HG03064 (cell line): ENCODE results near the gene TPRN.

Experiments
- ATAC-seq: cut with Tn5 transposase; IDR thresholded peaks from one replicate; pipeline ENCODE4 v1.9.1; 2021; ENCODE audit warnings: low read depth; ENCODE audit not compliant: unreplicated experiment

The TPRN gene

DNA sequence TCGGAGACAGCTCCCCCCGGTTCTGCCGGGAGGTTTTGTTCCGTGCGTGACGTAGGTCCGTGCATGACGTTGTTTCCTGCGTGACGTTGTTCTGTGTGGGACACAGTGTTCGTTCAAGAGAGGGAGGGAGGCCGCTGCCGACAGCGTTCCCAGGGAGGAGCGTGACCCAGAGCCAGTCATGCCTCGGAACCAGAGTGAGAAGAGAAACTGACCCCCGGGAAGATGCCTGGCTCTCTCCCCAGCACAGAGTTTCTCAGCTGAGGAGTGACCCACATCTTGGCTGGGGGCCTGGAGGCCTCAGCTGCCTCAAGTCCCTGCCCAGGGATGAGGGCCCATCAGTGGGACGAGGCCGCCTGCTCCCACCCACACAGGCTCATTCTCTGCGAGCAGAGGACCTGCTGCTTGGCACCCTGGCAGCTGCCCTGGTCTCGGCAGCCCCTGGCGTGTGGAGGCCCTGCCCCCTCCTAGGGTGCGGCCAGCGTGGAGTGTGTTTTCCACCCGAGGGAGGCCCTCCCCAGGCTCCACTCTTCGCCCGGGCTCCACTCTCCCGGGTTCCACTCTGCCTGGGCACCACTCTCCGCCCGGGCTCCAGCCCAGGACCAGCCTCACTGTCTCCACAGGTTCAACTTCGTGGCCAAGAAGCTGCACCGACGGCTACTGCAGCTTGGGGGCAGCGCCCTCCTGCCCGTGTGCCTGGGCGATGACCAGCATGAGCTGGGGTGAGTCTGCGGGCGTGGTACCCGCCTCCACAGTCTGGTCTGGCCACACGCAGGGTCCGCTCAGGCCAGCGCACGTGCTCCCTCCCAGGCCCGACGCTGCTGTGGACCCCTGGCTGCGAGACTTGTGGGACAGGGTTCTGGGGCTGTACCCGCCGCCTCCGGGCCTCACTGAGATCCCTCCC lies 12.9 kb upstream of the TPRN start:
- no peak for ATAC-seq

DNA sequence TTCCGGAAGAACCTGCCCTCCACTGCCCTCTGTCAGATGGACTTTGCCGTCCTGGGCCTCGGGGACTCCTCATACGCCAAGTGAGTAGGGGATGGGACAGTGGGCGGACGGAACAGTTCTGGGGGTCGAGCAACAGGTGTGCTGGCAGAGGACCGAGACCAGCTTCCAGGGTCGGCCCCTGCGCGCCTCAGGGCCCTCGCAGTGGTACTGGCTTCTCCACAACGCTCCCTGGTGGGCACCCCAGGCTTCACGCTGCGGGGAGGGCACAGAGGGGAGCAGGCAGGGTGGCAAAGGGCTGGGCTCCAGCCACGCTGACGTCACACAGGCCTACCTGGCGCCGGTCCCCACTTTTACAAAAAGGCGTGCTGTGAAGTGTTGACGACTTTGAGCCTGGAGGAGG lies 12.0 kb upstream of the TPRN start:
- no peak for ATAC-seq

DNA sequence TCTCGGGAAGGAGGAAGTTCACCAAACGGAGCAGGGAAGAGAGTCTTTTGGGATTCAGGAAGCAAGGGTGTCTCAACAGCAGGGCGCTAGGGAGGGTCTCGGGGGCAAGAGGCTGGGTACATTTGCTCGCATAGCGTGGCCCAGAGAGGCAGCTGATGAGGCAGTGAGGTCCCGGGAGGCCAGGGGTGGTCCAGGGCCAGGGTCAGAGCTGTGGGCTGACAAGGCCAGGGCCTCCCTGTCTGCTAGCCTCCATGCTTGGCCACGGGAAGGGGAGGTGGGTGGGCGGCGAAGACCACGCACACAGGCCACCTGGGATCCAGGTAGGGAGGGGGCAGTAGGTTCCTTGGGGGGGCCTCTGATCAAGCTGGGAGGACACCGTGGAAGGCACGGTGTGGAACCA lies 11.0 kb upstream of the TPRN start:
- ATAC-seq, result no peak

DNA sequence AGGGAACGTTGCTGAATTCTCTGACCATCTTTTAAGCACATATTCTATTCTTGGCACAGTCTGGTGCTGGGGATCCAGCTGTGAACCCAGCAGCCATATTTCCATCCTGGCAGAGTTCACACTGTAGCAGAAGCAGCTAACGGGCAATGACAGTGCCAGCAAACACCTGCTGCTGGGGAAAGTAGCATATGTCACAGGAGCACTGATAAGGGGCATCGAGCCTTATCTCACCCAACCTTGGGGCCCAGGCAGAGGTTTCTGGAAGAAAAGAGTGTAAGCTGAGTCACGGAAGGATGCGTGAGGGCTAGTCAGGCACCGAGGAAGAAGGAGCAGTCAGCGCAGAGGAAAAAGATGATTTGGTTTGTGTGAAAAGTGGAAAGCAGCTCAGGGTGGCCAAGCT lies 6.1 kb upstream of the TPRN start:
- ATAC-seq, result no peak

DNA sequence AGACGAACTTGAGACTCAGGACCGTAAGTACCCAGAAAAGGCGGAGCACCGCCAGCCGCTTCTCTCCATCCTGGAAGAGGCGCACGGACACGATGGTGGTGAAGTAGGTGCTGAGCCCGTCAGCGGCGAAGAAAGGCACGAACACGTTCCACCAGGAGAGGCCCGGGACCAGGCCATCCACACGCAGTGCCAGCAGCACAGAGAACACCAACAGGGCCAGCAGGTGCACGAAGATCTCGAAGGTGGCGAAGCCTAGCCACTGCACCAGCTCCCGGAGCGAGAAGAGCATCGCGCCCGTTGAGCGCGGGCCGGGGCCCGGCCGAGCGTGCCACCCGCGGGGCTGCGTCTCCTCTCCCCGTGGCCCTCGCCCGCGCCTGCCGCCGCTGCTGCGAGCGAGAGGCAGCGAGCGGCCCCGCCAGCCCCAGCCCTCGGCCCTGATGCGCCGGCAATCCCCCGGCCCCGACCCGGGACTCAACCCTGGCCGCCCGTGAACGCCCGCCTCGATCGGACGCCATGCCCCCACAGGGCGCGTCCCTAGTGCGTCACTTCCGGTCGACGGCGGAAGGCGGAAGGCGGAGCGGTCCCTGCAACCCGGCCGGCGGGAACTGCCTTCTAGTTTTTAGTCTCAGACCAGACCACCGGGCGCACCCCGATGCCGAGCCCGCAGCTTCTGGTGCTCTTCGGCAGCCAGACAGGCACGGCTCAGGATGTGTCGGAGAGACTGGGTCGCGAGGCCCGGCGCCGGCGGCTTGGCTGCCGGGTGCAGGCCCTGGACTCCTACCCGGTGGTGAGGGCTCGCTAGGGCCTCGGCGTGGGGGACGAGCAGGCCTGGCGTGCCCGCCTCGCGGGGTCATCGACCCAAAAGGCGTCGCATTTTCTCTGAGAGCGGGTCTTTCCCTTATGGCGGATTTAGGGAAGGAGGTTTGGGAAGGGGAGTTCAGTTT lies 4.9 kb upstream of the TPRN start, which contains the start of the genes NDOR1 and TMEM203:
NDOR1 (plus strand) TSS at position 575 of the 944 bp plus-strand sequence; CDS start at position 653, 78 bp downstream.
TMEM203 (minus strand) TSS at position 523 of the 944 bp plus-strand sequence; CDS start at position 289, 234 bp downstream.
- no peak for ATAC-seq

DNA sequence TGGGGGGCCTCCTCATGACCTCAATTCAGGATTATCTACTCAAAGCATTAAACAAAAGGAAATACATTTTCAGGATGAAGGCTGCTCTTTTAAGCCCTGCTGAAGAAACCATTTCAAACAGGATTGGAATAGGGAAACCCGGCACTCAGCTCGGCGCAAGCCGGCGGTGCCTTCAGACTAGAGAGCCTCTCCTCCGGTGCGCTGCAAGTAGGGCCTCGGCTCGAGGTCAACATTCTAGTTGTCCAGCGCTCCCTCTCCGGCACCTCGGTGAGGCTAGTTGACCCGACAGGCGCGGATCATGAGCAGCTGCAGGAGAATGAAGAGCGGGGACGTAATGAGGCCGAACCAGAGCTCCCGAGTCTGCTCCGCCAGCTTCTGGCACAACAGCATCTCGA lies 4.2 kb upstream of the TPRN start:
- ATAC-seq, result no peak

DNA sequence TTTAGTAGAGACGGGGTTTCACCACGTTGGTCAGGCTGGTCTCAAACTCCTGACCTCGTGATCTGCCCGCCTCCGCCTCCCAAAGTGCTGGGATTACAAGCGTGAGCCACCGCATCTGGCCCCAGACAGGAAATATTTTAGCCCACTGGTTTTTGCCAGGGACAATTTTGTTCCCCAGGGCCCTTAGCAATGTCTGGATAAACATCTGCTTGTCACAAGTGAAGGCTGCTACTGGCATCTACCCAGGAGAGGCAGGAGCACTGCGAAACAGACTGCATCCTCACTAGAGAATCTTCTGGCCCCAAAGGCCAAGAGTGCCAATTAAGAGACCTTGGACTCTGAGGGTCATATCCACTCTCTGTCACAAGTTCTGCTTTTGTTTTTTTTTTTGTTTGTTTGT lies 2.4 kb upstream of the TPRN start:
- no peak for ATAC-seq

DNA sequence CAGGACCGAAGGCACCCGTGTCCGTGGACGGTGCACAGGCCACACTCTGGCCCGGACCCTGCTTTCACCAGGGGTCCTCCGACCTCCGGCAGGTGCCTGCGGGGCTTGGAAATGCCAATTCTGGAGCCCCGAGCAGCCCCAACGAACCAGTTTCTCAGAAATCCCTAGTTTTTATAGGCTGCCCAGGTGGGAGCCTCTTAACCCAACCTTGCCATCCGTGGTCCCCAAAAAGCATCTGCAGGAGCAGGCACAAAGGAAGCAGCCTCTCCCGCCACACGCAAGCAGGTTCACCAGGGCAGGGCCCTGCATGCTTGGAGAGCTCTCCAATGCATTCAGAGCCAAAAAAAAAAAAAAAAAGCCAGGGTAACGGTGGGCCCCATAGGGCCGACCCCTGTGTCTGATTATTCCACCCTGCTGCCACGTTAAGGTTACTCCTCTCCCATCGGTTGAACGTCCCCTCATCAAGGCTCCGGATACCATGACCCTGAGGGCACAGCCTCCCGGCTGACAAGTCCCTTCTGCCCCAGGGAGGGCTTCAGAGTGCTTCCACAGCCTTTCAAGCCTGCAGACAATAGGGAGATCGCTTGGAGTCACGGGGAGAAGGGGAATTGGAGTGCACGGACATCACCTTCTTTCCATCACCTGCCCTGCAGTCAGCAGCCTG lies 796 bp upstream of the TPRN start:
- ATAC-seq, result no peak

DNA sequence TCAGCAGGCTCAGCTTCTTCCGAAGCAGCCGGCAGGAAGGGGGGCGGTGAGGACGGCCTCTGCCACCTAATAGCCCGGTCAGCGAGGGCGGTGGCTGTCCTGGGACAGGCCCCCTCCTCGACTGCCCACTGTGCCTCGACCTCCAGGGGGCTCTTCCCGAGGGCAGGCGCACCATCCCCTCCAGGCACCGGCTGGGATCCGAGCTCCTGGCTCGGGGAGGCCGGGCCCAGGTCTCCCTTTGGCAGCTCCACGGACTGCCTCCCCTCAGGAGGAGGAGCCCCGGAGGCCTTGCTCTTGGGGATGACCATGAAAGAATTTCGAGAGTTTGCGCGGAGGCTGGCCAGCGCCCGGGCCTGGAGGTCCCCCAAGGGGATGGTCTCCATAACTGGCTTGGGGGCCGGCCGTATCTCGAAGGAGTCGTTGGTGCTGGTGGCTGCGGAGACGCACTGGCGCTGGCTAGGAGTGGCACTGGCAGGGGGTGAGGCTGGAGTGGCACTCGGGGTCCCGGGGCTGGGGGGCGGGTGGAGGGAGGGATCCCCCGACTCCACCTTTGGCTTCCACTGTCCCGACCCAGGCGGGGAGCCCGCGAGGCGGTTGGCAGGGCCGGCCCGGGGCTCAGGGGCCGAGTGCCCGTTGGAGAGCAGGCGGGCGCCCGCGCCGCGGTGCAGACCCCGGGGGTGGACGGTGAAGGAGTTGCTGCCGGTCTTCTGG lies 975 bp downstream of the TPRN start:
- no peak for ATAC-seq

DNA sequence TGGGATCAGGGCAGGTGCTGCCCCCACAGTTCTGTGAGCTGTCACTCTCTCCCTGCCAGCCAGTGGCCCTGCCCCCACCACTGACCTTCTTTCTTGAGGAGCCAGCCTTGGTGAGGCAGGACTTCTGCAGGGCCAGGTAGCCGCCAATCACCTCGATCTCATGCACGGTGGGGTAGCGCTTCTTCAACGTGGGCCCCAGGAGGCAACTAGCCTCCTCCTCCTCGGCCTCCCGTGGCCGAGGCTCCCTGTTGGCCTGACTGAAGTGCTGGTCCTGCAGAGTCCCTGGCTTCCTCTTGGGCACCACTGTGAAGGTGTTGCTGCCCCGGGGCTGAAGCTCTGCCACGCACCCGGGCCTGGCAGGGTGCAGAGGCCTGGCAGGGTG lies 1.6 kb downstream of the TPRN start:
- ATAC-seq, result no peak

DNA sequence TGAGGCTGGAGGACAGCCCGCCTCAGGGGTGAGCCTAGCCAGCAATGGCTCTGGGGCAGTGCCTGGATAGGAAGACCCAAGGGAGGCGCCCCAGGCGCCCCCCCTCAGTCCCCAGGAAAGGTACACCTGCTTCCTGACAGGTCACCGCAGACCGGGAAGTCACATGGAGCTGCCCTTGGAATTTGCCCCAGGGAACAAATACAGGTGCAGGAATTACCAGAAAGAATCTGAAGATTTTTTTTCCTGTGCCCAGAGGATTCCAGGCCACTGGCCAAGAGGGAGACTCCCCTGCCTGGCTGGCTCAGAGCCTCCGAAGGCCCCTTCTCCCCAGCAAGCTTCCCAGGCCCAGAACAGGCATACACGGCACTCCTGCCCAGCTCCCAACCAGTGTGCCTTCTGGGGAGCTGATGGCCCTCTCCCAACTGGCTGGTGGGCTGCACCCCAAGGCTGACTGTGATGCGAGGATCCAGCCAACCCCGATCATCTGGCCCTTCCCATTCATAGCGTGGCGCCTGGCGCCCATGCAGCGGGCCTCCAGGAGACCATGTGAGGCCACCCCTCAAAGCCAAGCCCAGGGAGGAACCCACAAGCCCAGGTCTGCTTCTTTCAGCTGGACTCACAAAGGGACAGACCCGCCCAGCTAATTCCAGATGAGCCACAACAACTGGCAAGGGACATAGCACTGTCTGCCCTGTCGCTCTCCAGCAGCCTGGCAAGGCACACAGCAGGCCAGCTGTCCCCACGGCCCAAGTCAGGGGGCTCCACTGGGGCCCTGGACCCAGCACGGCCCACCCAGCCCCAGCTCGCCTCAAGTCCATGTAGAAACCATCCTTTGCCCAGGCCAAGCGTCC lies 2.3 kb downstream of the TPRN start:
- ATAC-seq, result no peak

DNA sequence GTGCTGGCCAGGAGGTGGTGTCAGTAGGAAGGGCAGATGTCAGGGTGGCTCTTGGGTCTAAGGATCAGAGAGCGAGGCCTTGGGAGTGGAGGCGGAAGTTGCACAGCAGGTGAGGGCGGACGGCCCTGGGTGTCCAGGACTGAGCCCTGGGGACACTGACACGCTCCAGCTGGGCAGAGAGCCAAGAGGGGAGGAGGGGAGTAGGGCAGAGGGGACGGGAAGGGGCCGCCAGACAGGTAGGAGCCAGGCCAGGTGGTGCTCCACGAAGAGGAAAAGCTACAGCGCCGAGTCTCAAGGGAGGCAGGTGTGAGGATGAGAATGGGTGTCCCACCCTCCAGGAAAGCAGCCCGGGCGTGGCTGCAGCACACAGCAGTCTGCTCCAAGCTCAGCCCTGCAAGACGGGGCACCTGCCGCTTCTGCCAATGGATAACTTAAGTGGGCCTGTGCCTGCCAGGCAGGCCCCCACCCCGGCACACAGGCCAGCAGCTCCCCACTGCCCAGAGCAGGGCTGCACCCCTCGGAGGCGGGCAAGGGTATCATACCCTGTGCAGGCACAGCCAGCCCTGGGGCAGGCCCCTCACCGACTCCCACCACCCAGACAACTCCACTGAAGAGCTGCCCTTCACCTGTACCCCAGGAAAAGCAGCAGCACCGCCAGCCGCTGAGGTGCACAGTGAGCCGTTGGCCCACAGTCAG lies 4.9 kb downstream of the TPRN start:
- no peak for ATAC-seq

DNA sequence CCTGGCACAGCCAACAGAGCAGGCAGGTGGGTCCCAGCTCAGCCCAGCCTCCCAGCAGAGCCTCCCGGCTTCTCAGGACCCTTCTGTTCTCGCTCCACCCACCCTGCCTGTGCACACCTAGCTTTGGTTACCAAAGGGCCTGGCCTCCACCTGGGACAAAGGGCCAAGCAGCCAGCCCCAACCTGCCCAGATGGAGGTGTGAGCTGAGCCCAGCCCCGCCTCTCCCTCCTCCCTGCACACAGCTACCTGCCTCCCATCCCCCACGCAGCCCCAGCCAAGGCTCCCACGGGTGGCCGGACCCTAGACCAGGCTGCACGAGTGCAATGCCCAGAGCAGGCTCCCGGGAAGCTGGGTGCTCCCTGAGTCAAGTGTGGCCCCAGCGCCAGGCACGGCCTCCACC lies 5.6 kb downstream of the TPRN start:
- no peak for ATAC-seq

DNA sequence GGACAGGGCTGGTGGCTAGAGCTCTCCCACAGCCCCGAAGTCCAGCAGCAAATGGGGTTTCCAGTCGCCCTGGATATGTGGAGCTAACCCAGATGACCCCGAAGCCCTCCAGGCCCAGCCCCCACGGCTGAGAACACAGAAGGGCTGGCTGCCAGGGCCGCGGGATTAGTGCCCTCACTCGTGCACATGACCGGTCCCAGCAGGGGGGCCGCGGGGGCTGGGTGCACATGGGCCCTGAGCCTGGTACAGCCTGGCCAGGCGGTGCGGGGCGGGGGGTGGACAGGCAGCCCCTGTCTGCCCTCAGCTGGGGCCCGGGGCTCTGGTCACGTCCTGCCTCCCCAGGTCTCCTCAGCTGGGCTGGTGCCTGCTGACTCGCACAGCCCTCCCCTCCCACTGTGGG lies 6.2 kb downstream of the TPRN start:
- ATAC-seq, result no peak

DNA sequence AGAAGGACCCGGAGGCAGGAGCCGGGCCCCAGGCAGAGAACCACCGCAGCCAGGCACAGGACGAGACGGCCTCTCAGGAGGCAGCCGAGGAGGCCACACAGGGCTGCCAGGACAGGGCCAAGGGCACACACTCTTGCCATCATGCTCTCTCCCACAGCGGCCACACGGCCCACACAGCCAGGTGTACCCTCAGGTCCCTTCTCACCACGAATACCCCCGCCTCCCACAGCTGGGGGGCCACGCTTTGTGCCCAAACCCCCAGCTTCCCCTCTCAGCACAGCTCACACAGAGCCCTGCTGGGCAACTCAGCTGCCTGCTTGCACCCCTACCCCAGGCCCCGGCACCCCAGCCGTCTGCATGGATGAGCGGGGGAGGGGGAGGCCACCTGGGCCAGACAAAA lies 6.8 kb downstream of the TPRN start:
- ATAC-seq, result no peak

DNA sequence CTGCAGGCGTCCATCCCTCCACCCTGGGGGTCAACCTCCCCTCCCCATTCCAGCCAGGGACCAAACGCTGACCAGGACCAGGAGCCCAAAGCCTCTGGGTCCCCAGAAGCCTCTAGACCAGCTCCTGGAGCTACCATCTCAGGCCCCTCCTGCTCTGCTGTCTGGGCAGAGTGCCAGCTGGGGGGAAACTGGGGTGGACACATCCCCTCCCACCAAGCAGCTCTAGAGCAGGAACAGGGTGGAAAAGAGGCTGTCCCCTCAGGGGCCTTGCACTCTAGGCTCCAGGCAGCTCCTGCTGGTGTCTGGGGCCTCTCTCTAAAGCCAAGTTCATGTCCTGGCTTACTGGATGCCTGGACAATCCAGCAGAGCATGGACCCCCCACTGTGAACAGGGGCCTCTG lies 7.7 kb downstream of the TPRN start:
- ATAC-seq, result no peak

DNA sequence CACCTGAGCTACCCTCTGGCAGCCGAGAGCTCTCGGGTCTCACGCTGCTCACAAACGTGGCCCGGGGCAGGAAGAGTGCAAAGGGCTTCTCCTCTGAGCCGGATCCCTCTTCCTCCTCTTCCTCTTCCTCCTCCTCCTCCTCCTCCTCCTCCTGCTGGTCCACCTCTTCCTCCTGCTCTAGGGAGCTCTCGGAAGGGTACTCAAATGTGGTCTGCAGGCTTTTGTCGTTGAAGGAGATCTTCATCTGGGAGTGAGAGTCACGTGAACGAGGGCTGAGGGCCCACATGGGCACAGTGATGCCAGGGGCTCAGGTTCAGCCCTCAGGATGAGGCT lies 8.1 kb downstream of the TPRN start:
- ATAC-seq, result no peak

DNA sequence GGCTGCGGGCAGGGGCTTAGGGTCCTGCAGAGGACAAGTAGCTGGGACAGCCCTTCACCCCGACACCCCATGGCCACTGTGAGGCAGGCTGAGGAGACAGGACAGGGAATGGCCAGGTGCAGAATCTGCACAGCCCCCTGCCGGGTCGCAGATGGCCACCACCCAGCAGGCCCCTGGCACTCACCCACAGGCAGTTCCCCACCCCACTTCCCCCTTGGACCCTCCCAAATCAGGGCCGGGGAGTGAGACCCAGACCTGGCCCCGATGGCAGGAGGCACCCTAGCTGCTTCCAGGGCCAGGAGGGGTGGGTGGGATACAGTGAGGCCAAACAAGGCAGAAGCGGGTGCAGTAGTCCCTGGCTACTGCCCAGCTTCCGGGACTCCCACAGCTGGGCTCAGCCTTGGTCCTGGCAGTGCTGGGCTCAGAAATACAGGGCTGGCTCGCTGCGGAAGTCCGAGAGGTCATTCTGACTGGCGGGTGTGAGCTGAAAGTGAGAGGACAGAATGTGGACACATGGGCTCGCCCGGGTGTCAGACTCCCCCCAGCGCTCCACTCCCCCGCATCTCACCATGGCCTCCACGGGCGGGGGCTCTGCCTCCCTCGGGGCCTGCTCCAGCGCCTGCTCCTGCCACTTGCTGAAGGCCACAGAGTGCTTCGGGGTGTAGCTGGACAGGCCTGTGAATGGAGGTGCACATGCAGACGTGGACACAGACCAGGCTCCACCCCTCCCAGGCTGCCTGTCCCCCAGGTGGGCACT lies 8.7 kb downstream of the TPRN start:
- no peak for ATAC-seq
